Adrenal gland (tissue), 5 donors: Measurements from ENCODE around the gene SELL.

Source experiments
- POLR2A ChIP-seq, 2 donors: fragments of 450-650 bp; IDR thresholded peaks; one replicate each; pipeline ENCODE4 v1.6.1; 2017; ENCODE audit warnings: antibody characterized with exemption in 2 of 2, mild to moderate bottlenecking in 2 of 2, moderate library complexity in 1 of 2
- TF ChIP-seq, protein P1 (sequence below), 6 experiments: fragments of 450-650 bp in 4 of 6; fragments of 200-600 bp in 2 of 6; sonication (generic) in 1 of 6; IDR thresholded peaks; 1 replicate in 5 of 6; 2 replicates in 1 of 6; pipeline versions ENCODE4 v1.5.1 to v1.8.0; 2016 to 2021; ENCODE audit warnings: antibody characterized with exemption in 6 of 6, mild to moderate bottlenecking in 2 of 6, moderate library complexity in 1 of 6
- donor health status: DM: no; HTN: no; CAD: no.

GRCh38 chr1:169679692-169680091 is 31.7 kb downstream of the SELL start:
- TF ChIP-seq, protein P1, sequence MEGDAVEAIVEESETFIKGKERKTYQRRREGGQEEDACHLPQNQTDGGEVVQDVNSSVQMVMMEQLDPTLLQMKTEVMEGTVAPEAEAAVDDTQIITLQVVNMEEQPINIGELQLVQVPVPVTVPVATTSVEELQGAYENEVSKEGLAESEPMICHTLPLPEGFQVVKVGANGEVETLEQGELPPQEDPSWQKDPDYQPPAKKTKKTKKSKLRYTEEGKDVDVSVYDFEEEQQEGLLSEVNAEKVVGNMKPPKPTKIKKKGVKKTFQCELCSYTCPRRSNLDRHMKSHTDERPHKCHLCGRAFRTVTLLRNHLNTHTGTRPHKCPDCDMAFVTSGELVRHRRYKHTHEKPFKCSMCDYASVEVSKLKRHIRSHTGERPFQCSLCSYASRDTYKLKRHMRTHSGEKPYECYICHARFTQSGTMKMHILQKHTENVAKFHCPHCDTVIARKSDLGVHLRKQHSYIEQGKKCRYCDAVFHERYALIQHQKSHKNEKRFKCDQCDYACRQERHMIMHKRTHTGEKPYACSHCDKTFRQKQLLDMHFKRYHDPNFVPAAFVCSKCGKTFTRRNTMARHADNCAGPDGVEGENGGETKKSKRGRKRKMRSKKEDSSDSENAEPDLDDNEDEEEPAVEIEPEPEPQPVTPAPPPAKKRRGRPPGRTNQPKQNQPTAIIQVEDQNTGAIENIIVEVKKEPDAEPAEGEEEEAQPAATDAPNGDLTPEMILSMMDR (IDR thresholded peaks at IDR 0.05): no peak
- TF ChIP-seq POLR2A (IDR thresholded peaks at IDR 0.05): no peak
